OCI-LY3 (cell line): ENCODE results near the gene CRABP1.

Experiments
- H2AFZ ChIP-seq: fragments of 200-600, 300-600 bp; shearing (Covaris generic); 2 replicates; pipeline ENCODE4 v1.6.0; 2014; ENCODE audit warnings: antibody characterized with exemption, low read depth, low read length
- H3K27ac ChIP-seq: fragments of 200-600, 300-600 bp; sonication (generic); 2 replicates; pipeline ENCODE4 v1.5.1; 2014; ENCODE audit warnings: mild to moderate bottlenecking, low read length, moderate library complexity, mixed read lengths
- H3K27me3 ChIP-seq: fragments of 200-600, 300-600 bp; sonication (generic); 2 replicates; pipeline ENCODE4 v1.6.1; 2014; ENCODE audit warnings: low read depth, low read length, mixed read lengths
- H3K36me3 ChIP-seq: fragments of 200-600, 300-600 bp; sonication (generic); replicated peaks from 2 replicates; pipeline ENCODE3; 2014; ENCODE audit warnings: low read depth, low read length, mixed read lengths
- H3K4me1 ChIP-seq: fragments of 300-600, 200-600 bp; sonication (generic); 2 replicates; pipeline ENCODE4 v1.6.1; 2014; ENCODE audit warnings: low read length, mixed read lengths
- H3K4me2 ChIP-seq: fragments of 200-600, 300-600 bp; sonication (generic); 2 replicates; pipeline ENCODE4 v1.6.1; 2014; ENCODE audit warnings: low read length, mixed read lengths
- H3K4me3 ChIP-seq: fragments of 300-600, 200-600 bp; sonication (generic); 2 replicates; pipeline ENCODE4 v1.5.1; 2014; ENCODE audit warnings: antibody characterized with exemption, mild to moderate bottlenecking, low read length, moderate library complexity
- H3K79me2 ChIP-seq: fragments of 300-600, 200-600 bp; shearing (Covaris generic); 2 replicates; pipeline ENCODE4 v1.6.1; 2014; ENCODE audit warnings: mild to moderate bottlenecking, low read length, mixed read lengths
- H3K9ac ChIP-seq: fragments of 300-600, 200-600 bp; shearing (Covaris generic); 2 replicates; pipeline ENCODE4 v1.6.0; 2014; ENCODE audit warnings: mild to moderate bottlenecking, low read length, moderate library complexity
- H3K9me3 ChIP-seq: fragments of 200-600, 300-600 bp; shearing (Covaris generic); 2 replicates; pipeline ENCODE4 v1.6.1; 2014; ENCODE audit warnings: low read length, mixed read lengths; ENCODE audit not compliant: insufficient read depth
- H4K20me1 ChIP-seq: fragments of 200-600, 300-600 bp; sonication (generic); 2 replicates; pipeline ENCODE4 v1.6.1; 2016; ENCODE audit warnings: low read length, mixed read lengths; ENCODE audit not compliant: insufficient read depth
- CTCF ChIP-seq: fragments of 200-600, 300-600 bp; sonication (generic); IDR thresholded peaks from 2 replicates; pipeline ENCODE4 v1.5.1; 2014; ENCODE audit warnings: antibody characterized with exemption, low read length, low read depth
- EZH2phosphoT487 ChIP-seq: fragments of 200-600 bp; shearing (Covaris generic); IDR thresholded peaks from 2 replicates; pipeline ENCODE4 v1.6.1; 2018; ENCODE audit warnings: antibody characterized with exemption, mixed run types, low read depth

CRABP1 gene

DNA sequence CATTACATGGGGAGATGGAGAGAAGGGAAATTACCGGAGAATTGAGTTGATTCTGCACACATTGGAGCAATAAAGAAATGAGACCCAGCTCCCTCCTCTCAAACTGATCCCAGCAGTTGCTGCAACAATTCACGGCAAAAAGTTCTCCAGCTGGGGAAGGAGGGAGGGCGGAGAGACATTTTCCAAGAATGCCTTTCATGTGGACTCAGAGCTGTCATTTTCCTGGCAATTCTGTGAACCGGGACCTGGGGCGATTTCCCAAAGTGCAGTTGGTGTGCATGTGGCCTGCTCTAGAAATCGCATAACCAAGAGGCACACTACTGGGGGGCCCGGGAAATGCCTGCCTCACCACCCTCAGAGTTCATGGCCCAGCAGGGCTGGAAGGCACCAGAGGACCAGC, 49.2 kb downstream of the CRABP1 start:
- Histone ChIP-seq H3K27ac (no peak overlapping the region), H3K27me3 (peaks cover 38% of the 10 kb centered on the region), H3K9me3 (no peaks in the 10 kb centered on the region), H3K9ac (no peak overlapping the region), H3K4me3 (no peak overlapping the region), H3K36me3 (no peaks in the 10 kb centered on the region), H3K79me2 (no peaks in the 10 kb centered on the region), H2AFZ (no peak overlapping the region), H3K4me2 (no peak overlapping the region), H4K20me1 (no peaks in the 10 kb centered on the region), H3K4me1 (no peaks in the 10 kb centered on the region)
- TF ChIP-seq CTCF = no peak
- no peak for TF ChIP-seq EZH2phosphoT487

- no peak overlapping the region for H3K27ac ChIP-seq
- H3K9me3 ChIP-seq = no peaks in the 10 kb centered on the region
- no peaks in the 10 kb centered on the region for H3K79me2 ChIP-seq
- H3K4me2 ChIP-seq = no peak overlapping the region
- no peak overlapping the region for H2AFZ ChIP-seq
- no peak for TF ChIP-seq EZH2phosphoT487
- TF ChIP-seq CTCF = no peak
- H3K4me1 ChIP-seq = no peaks in the 10 kb centered on the region
- H3K4me3 ChIP-seq = no peak overlapping the region
- H3K9ac ChIP-seq = no peak overlapping the region
- peaks cover 34% of the 10 kb centered on the region for H3K27me3 ChIP-seq
- H4K20me1 ChIP-seq = no peaks in the 10 kb centered on the region
- no peaks in the 10 kb centered on the region for H3K36me3 ChIP-seq
These were observed 49.6 kb downstream of the CRABP1 start for GRCh38 chr15:78389738-78390137.

DNA sequence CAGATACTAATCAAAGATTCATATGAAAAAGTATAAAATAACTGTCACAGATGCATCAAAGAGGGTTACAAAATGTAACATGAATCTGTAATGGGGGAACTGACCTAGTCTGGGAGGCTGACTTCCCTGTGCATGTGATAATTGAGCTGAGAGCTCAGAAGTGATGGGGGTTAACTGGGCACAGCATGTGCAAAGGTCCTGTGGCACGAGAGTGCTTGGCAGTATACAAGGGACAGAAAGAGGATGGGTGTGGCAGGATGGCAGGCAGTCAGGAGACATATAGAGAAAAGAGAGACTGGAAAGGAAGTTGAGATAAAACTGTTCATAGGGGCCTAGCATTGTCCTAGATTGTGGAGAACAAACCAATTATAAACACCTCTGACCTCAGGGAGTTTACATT, 50.1 kb downstream of the CRABP1 start:
- no peak for TF ChIP-seq EZH2phosphoT487
- no peak for TF ChIP-seq CTCF
- Histone ChIP-seq H3K27me3 (peaks cover 29% of the 10 kb centered on the region), H3K4me1 (no peaks in the 10 kb centered on the region)

GRCh38 chr15:78390826-78391225, 50.7 kb downstream of the CRABP1 start:
- H3K79me2 ChIP-seq = no peaks in the 10 kb centered on the region
- H3K36me3 ChIP-seq = no peaks in the 10 kb centered on the region
- H3K4me1 ChIP-seq = no peaks in the 10 kb centered on the region
- H3K27me3 ChIP-seq = peaks cover 23% of the 10 kb centered on the region
- H3K9ac ChIP-seq = no peak overlapping the region
- no peaks in the 10 kb centered on the region for H4K20me1 ChIP-seq
- no peaks in the 10 kb centered on the region for H3K9me3 ChIP-seq
- H3K27ac ChIP-seq = no peak overlapping the region
- no peak overlapping the region for H2AFZ ChIP-seq
- H3K4me2 ChIP-seq = no peak overlapping the region
- H3K4me3 ChIP-seq = no peak overlapping the region
- no peak for TF ChIP-seq CTCF

More for the DNA sequence above, 50.1 kb downstream of the CRABP1 start:
- no peaks in the 10 kb centered on the region for H3K79me2 ChIP-seq
- H3K4me3 ChIP-seq = no peak overlapping the region
- H3K9me3 ChIP-seq = no peaks in the 10 kb centered on the region
- H2AFZ ChIP-seq = no peak overlapping the region
- no peaks in the 10 kb centered on the region for H3K36me3 ChIP-seq
- no peak overlapping the region for H3K9ac ChIP-seq
- no peaks in the 10 kb centered on the region for H4K20me1 ChIP-seq
- H3K4me2 ChIP-seq = no peak overlapping the region
- no peak overlapping the region for H3K27ac ChIP-seq
